ENCODE data around the gene FOXN3. TPM values are rescaled to one million over a fixed set of nuclear protein-coding genes. Genes with fewer than 3 reads are reported as not detected.

Gene FOXN3
- polyA plus RNA-seq, 1 of the 3 experiments (the other 2 are of a cell fraction), result 9.8 TPM

- 90% methylated on average over 8 of the region's 8 CpGs for WGBS (ENCODE audit: low lambda C conversion rate)
- Histone ChIP-seq H2AFZ (ENCODE audit: low read depth) (no peak overlapping the region), H3K27me3 (ENCODE audit: insufficient read depth) (no peaks in the 10 kb centered on the region), H3K4me3 (ENCODE audit: low read depth in 2 of 2, low read length in 1 of 2) (no peak overlapping the region), H3K4me1 (ENCODE audit: control insufficient read depth in 1 of 2, insufficient read depth in 2 of 2, low read depth in 1 of 2, low read length in 1 of 2) (peaks cover 0 to 15% of the 10 kb centered on the region in 2 experiments; a peak in 1 of 4 replicates), H3K36me3 (replicated peaks in 1 of 2; ENCODE audit: control insufficient read depth in 1 of 2, insufficient read depth in 2 of 2, low read length in 1 of 2) (peaks cover 0 to 5% of the 10 kb centered on the region in 2 experiments), H3F3A (replicated peaks; ENCODE audit: insufficient read depth) (no peaks in the 10 kb centered on the region), H3K27ac (ENCODE audit: low read depth in 2 of 2, low read length in 1 of 2) (no peak overlapping the region), H3K79me2 (ENCODE audit: insufficient read depth) (no peaks in the 10 kb centered on the region), H3K9me2 (no peaks in the 10 kb centered on the region), H3K9ac (no peak overlapping the region), H3K4me2 (no peak overlapping the region), H4K20me1 (ENCODE audit: insufficient read depth) (no peaks in the 10 kb centered on the region), H3K9me3 (no peaks in the 10 kb centered on the region)
- POLR2A ChIA-PET, result no interaction called here
- no peak for TF ChIP-seq EP300 (IDR thresholded peaks at IDR 0.05; ENCODE audit: borderline replicate concordance in 1 of 2, low read depth in 1 of 2, low read length in 1 of 2)
- no peak for TF ChIP-seq ZBTB33 (IDR thresholded peaks at IDR 0.05; ENCODE audit: borderline replicate concordance, low read depth)
- TF ChIP-seq IRF3 (IDR thresholded peaks at IDR 0.05; ENCODE audit: low read depth, low read length), result no peak
- no peak for TF ChIP-seq FOXM1 (IDR thresholded peaks at IDR 0.05; ENCODE audit: low read depth)
- TF ChIP-seq USF2 (IDR thresholded peaks at IDR 0.05; ENCODE audit: borderline replicate concordance, low read depth, low read length), result no peak
- TF ChIP-seq REST (IDR thresholded peaks at IDR 0.05; ENCODE audit: low read depth, low read length), result no peak
- no peak for TF ChIP-seq RXRA (IDR thresholded peaks at IDR 0.05; ENCODE audit: borderline replicate concordance, low read depth)
- TF ChIP-seq SMC3 (IDR thresholded peaks at IDR 0.05; ENCODE audit: low read depth, low read length), result no peak
- no peak for TF ChIP-seq FOSL2 (IDR thresholded peaks at IDR 0.05; ENCODE audit: borderline replicate concordance, low read depth)
- DNase-seq, result no peak
- CTCF ChIA-PET, result no interaction called here
These were observed 126.2 kb downstream of the FOXN3 start for GRCh38 chr14:89290813-89291212.

Measured in SK-N-SH (cell line).